ENCODE measurements around the gene BMP2K.

The BMP2K gene

DNA sequence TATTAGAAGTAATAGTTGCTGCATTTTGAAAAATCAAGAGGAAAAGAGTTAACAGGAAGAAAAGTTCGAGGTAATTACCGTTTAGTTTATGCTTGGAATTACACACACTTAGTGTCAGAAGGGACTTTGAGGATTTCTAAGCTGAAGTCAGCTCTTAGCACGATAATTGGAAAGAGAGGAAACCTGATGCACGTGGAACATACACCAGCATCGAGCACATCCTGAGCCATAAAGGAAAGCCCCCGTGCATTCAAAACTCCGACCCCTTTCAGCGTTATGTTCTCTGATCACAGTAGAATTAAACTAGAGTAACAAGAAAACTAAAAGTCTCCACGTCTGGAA, 163.5 kb downstream of the BMP2K start:
- no peak for DNase-seq

DNA sequence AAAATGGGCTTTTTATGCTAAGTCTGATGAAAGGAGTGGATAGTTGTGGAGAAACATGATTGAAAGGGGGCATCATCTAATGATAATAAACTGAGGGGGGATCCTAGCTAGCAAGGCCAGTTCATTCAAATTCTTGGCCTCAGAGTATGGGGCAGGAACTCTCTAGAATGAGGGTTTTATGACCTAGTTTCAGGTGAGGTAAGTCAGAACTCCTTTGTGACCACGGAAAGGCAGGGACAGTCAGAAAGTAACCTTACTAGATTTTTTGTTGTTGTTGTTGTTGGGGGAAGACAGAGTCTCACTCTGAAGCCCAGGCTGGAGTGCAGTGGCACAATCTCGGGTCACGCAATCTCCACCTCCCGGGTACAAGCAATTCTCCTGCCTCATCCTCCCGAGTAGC, 164.6 kb downstream of the BMP2K start:
- DNase-seq = no peak

DNA sequence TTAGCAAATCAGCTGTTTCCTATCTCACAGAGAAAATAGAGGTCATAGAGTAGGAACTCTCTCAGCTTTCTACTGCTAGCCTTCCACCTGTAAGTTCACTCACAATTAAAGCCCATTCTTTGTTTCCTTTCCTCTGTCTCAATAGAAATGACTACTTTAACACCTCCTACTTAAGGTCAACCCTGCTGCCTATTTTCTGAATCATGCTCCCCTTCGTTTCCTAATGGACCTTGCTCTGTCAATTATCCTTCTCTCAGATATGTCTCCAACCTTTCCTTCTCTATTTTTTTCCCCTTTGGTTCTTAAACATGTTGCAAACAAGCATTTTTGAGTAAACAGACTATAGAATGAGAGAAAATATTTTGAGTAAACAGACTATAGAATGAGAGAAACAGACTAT, 168.2 kb downstream of the BMP2K start:
- DNase-seq = no peak

DNA sequence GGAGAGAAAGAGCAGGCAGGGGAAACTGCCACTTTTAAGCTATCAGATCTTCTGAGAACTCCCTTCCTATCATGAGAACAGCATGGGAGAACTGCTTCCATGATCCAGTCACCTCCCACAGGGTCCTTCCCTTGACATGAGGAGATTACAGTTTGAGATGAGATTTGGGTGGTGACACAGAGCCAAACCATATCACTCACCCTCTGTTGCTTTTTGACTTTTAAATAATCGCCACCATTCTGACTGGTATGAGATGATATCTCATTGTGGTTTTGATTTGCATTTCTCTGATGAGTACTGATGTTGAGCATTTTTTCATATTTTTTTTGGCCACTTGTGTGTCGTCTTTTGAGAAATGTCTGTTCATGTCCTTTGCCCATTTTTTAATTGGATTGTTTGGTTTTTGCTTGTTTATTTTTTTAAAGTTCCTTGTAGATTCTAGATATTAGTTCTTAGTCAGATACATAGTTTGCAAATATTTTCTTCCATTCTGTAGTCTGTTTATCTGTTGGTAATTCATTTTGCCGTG, 169.6 kb downstream of the BMP2K start:
- DNase-seq = no peak

DNA sequence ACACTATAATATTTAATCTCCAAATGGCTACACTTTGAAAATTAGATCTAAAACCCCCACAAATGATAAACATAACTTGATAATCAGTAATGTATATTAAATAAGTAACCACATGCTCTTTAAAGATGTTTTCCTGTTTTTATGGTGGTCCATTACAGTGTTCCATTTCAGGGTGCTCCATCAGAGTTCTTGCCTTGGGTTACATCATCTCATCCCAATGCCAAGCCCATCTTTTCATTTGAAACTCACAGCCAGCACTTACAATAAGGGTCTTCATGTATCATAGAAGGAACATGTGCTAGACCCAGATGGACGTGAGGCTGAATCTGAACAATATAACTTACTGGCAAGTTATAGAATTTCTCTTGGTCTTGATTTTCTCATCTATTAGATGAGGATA, 173.6 kb downstream of the BMP2K start:
- no peak for DNase-seq

DNA sequence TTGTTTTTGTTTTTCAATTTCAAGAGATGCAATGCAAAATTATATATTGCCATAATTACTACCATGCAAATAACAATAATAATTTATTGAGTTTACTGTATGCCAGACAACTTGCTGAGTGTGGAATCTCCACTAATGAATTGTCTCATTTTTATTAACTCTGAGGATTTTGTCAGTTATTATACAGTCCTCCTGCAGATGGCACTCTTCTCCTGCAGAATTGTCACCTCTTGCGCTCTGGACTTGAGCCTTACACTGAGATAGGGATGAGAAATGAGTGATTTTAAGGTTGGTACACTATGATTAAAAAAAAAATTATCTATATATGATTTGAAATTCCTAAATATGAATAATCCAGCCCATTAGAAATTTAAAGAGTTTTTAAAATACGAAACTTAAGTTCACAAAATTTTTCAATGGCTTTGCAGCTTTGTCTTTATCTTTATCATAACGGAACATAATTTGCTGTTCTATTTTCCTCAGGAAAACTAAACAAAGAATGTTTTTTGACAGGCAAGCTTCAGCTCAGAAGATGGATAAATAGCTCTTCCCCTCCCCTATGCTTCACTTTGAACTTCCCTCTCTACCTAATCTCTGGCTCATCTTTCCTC, 175.8 kb downstream of the BMP2K start:
- peak; percentile 6 for DNase-seq

DNA sequence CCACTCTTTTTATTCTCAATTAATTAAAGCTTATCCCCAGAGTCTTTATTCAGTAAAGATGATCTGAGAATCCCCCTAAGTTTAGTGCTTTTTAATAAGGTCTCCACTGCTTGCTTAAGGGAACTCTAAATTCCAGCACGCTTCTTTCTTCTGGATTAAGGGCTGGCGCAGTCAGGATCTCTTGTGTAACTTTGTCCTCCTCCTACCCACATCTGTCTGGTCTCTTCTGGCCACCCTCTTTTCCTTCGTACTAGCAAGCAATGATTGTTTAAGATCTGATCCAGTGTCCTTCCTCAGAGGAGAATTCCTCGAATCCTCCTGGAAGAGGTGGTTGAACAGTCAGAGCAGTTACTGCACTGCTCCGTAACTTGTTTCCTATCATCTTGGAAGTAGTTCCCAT, 177.1 kb downstream of the BMP2K start:
- no peak for DNase-seq

DNA sequence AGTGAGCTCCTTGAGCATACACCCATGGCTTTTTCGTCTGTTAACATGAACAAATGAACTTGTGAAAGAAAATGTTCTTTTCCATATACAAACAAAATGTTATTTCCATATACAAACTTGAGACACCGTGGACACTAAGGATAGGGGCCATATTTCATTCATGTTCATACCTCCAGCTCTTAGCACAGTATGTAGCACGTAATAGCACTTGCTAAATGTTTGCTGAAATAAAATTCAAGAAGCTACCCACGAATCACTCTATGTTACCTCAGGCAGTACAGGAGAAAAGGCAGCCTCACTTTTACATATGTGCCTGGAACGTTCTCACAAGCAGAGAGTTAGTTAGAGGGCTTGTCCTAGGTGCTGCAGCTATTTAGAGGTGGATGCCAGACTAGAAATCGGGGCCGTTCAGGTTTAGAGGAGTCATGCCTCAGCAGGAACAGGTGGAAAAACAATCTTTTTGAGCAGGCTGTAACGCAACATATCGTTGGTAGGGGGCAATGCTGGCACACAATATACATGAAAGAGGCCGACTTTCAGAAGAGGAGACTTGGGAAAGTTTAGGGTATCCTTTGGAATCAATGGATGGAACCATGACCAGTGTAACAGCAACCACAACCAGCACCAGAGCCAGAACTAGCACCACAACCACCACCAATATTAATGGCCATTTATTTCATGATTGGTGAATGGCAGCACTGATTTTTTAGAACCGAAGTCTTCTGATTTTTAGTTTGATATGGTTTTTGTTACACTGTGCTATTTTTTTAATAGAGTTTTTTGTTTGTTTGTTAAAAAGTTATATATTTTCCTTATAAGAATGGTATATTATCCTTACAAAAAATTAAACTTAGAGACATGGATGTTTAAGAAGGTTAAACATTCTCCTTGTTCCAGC, 177.9 kb downstream of the BMP2K start:
- no peak for DNase-seq

DNA sequence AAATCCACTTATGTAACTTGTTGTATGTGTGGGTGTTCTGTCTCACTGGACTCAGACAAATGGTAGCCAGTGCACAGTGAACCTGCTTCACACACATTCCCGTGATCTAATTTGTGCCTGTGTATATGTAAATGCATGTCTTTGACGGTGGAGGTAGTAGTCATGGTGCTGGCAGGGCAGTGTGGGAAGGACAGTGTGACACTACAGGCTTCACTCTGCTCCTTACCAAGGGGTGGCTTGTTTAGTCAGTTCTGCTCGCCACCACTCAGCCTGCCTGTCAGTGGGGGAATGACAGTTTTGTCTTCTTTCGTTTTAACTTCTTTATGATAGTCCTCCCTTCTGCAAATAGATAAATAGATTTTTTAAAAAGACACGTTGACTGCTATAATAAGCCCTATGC, 180.8 kb downstream of the BMP2K start:
- no peak for DNase-seq

DNA sequence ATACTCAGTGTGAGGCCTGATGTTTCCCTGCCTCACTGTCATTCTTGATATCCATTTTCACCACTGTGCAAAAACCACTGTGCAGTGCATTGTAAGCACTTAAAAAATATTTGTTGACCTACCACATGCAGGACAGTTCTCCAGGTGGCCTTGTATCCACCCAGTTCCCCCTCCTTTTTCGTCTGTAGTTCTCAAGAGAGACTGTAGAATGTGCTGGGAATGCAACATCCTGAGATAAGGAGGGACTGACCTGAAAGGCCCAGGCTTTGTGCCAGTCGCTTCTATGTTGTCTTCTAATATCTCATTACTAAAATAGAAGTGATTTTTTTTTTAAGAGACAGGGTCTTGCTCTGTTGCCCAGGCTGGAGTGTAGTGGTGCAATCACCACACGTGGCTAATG, 184.8 kb downstream of the BMP2K start:
- DNase-seq = no peak

Data from GDM1 (cell line).